Activated CD4-positive, alpha-beta T cell treated with anti-CD3 and anti-CD28 coated beads, Interleukin-2, Interleukin-6, amounts not matched to agents 100 ng/mL and 50 ng/mL, durations not matched to agents 16 hours and 8 hours (primary cell): ENCODE data around the gene GAS2L3.

Experiments used
- DNase-seq: peaks from one replicate; pipeline ENCODE4 v3.0.0-alpha.2; 2020

The GAS2L3 gene

GRCh38 chr12:100668945-100669536 lies 95.6 kb downstream of the GAS2L3 start:
- DNase-seq = peak; percentile 74

GRCh38 chr12:100669922-100670321 lies 96.4 kb downstream of the GAS2L3 start:
- no peak for DNase-seq

- DNase-seq = no peak
These were observed 98.1 kb downstream of the GAS2L3 start for GRCh38 chr12:100671396-100672074.

GRCh38 chr12:100672075-100672592 lies 98.7 kb downstream of the GAS2L3 start:
- peak; percentile 50 for DNase-seq

GRCh38 chr12:100674036-100674888 lies 100.8 kb downstream of the GAS2L3 start:
- no peak for DNase-seq
